Measurements from ENCODE around the gene MST1.
"Not testable (repeated sequence)": the region's sequence is repeated elsewhere in the genome, so short reads cannot be mapped to it uniquely, and the experiment has no call there.

The MST1 gene

GRCh38 chr3:49686769-49687423, 2.4 kb downstream of the MST1 start:
- peak overlapping the region; percentile 44 for H3K4me3 ChIP-seq (ENCODE audit: low read length)
- peak; percentile 78 for DNase-seq (ENCODE audit: low read depth)

- peak; percentile 54 for DNase-seq (ENCODE audit: low read depth)
These were observed 2.9 kb downstream of the MST1 start for GRCh38 chr3:49686346-49686745.

GRCh38 chr3:49685846-49686245, 3.4 kb downstream of the MST1 start:
- not testable (repeated sequence) for H3K4me3 ChIP-seq (ENCODE audit: low read length); DNase-seq (ENCODE audit: low read depth)

More at GRCh38 chr3:49686346-49686745, 2.9 kb downstream of the MST1 start:
- peak overlapping the region; percentile 44 for H3K4me3 ChIP-seq (ENCODE audit: low read length)

- not testable (repeated sequence) for DNase-seq (ENCODE audit: low read depth); H3K4me3 ChIP-seq (ENCODE audit: low read length)
These were observed 4.2 kb downstream of the MST1 start for GRCh38 chr3:49685103-49685502.

GRCh38 chr3:49684453-49684852, 4.8 kb downstream of the MST1 start:
- not testable (repeated sequence) for DNase-seq (ENCODE audit: low read depth); H3K4me3 ChIP-seq (ENCODE audit: low read length)

- no peak overlapping the region for H3K4me3 ChIP-seq (ENCODE audit: low read length)
- no peak for TF ChIP-seq CTCF (IDR thresholded peaks at IDR 0.05; ENCODE audit: insufficient read depth, low read depth, low read length, missing control alignments)
- no peak for DNase-seq (ENCODE audit: low read depth)
These were observed 6.1 kb downstream of the MST1 start for GRCh38 chr3:49683162-49683561.

- TF ChIP-seq CTCF (IDR thresholded peaks at IDR 0.05; ENCODE audit: insufficient read depth, low read depth, low read length, missing control alignments): no peak
- DNase-seq (ENCODE audit: low read depth): no peak
- H3K4me3 ChIP-seq (ENCODE audit: low read length): no peak overlapping the region
These were observed 7.7 kb downstream of the MST1 start for GRCh38 chr3:49681543-49681942.

GRCh38 chr3:49681232-49681522, 8.1 kb downstream of the MST1 start:
- no peak for DNase-seq (ENCODE audit: low read depth)
- TF ChIP-seq CTCF (IDR thresholded peaks at IDR 0.05; ENCODE audit: insufficient read depth, low read depth, low read length, missing control alignments): no peak
- no peak overlapping the region for H3K4me3 ChIP-seq (ENCODE audit: low read length)

- TF ChIP-seq CTCF (IDR thresholded peaks at IDR 0.05; ENCODE audit: insufficient read depth, low read depth, low read length, missing control alignments): no peak
- no peak overlapping the region for H3K4me3 ChIP-seq (ENCODE audit: low read length)
- DNase-seq (ENCODE audit: low read depth): no peak
These were observed 8.6 kb downstream of the MST1 start for GRCh38 chr3:49680493-49681231.

GRCh38 chr3:49675912-49676311, 13.4 kb downstream of the MST1 start:
- DNase-seq (ENCODE audit: low read depth): no peak
- TF ChIP-seq CTCF (IDR thresholded peaks at IDR 0.05; ENCODE audit: insufficient read depth, low read depth, low read length, missing control alignments): no peak
- no peak overlapping the region for H3K4me3 ChIP-seq (ENCODE audit: low read length)

Measured in epithelial cell of esophagus (primary cell).